Measurements from ENCODE around the gene CCDC187. TPM values are rescaled to one million over a fixed set of nuclear protein-coding genes. Genes with fewer than 3 reads are reported as not detected.
A peak's percentile ranks its signal among the peaks of the same experiment; 100 is the strongest.

The CCDC187 gene
- polyA plus RNA-seq, 1 donor (not counting 4 experiments of a cell fraction or from before 2014, with no cell fraction given), result 0.03 TPM

- H4K20me1 ChIP-seq (ENCODE audit: control insufficient read depth, extremely low read depth, insufficient read depth, low read length), result peaks cover 6% of the 10 kb centered on the region
- no peak for FAIRE-seq
Measured at GRCh38 chr9:136246849-136247550, 56.9 kb downstream of the CCDC187 start.

GRCh38 chr9:136245219-136246150 lies 58.4 kb downstream of the CCDC187 start, which contains the start of gene QSOX2:
Gene QSOX2, minus strand, starts transcription at chr9:136245812. Its CDS starts 9 bp downstream, at chr9:136245803.
- peak within 1 kb of the TSS; percentile 95 for H3K4me2 ChIP-seq (ENCODE audit: control insufficient read depth, extremely low read depth, insufficient read depth, low read depth, low read length)
- no peak for DNase-seq (ENCODE audit: low read depth, low spot score)
- H3K27me3 ChIP-seq (ENCODE audit: control insufficient read depth, extremely low read depth, insufficient read depth, low read length), result peaks cover 32% of the 10 kb centered on the region
- H4K20me1 ChIP-seq (ENCODE audit: control insufficient read depth, extremely low read depth, insufficient read depth, low read length), result peaks cover 8% of the 10 kb centered on the region
- H3K9me1 ChIP-seq (ENCODE audit: control insufficient read depth, extremely low read depth, insufficient read depth, low read length), result peaks cover 3% of the 10 kb centered on the region
- no peaks in the 10 kb centered on the region for H3K9me3 ChIP-seq (ENCODE audit: control insufficient read depth, low read depth, low read length)
- peaks cover 1 to 7% of the 10 kb centered on the region in 2 experiments for H3K36me3 ChIP-seq (ENCODE audit: control insufficient read depth in 2 of 2, extremely low read depth in 1 of 2, insufficient read depth in 2 of 2, low read length in 2 of 2)
- H3K4me3 ChIP-seq (ENCODE audit: control insufficient read depth in 2 of 3, extremely low read depth in 1 of 3, insufficient read depth in 2 of 3, low read depth in 1 of 3, low read length in 3 of 3), result peak within 1 kb of the TSS; percentile 76 to 92 (median 87)
- TF ChIP-seq EZH2 (IDR thresholded peaks at IDR 0.05; ENCODE audit: low read length) (no peak), CTCF (optimal IDR thresholded peaks at IDR 0.05 in 1 of 3, IDR thresholded peaks at IDR 0.05 in 1 of 3, conservative IDR thresholded peaks at IDR 0.05 in 1 of 3; ENCODE audit: extremely low read depth in 1 of 3, insufficient read depth in 2 of 3, low read length in 3 of 3) (peak in 1 of 3 experiments; percentile 10)
- peak within 1 kb of the TSS; percentile 83 for H3K9ac ChIP-seq (ENCODE audit: control insufficient read depth, extremely low read depth, insufficient read depth, low read length)
- FAIRE-seq, result no peak
- H3K79me2 ChIP-seq (ENCODE audit: control insufficient read depth, insufficient read depth, low read length), result peaks cover 38% of the 10 kb centered on the region
- H3K27ac ChIP-seq (ENCODE audit: control insufficient read depth, insufficient read depth, low read length), result peak within 1 kb of the TSS; percentile 65
- dilution Hi-C loops (cut with MboI; ENCODE audit: extremely low pct_ligation_motif_present, low sequenced_read_pairs), result no loop called here
- H3K4me1 ChIP-seq (ENCODE audit: control insufficient read depth, extremely low read depth, insufficient read depth, low read length), result peaks cover 25% of the 10 kb centered on the region
- H2AFZ ChIP-seq (ENCODE audit: control insufficient read depth, low read length), result peak within 1 kb of the TSS; percentile 69

More at GRCh38 chr9:136246849-136247550, 56.9 kb downstream of the CCDC187 start:
- Histone ChIP-seq H3K4me1 (ENCODE audit: control insufficient read depth, extremely low read depth, insufficient read depth, low read length) (peaks cover 28% of the 10 kb centered on the region), H2AFZ (ENCODE audit: control insufficient read depth, low read length) (no peak overlapping the region), H3K27me3 (ENCODE audit: control insufficient read depth, extremely low read depth, insufficient read depth, low read length) (peaks cover 38% of the 10 kb centered on the region), H3K9ac (ENCODE audit: control insufficient read depth, extremely low read depth, insufficient read depth, low read length) (no peak overlapping the region), H3K4me2 (ENCODE audit: control insufficient read depth, extremely low read depth, insufficient read depth, low read depth, low read length) (no peak overlapping the region), H3K9me1 (ENCODE audit: control insufficient read depth, extremely low read depth, insufficient read depth, low read length) (peaks cover 3% of the 10 kb centered on the region), H3K79me2 (ENCODE audit: control insufficient read depth, insufficient read depth, low read length) (peaks cover 24% of the 10 kb centered on the region), H3K36me3 (ENCODE audit: control insufficient read depth in 2 of 2, extremely low read depth in 1 of 2, insufficient read depth in 2 of 2, low read length in 2 of 2) (peaks cover 1 to 5% of the 10 kb centered on the region in 2 experiments), H3K9me3 (ENCODE audit: control insufficient read depth, low read depth, low read length) (no peaks in the 10 kb centered on the region), H3K4me3 (ENCODE audit: control insufficient read depth in 2 of 3, extremely low read depth in 1 of 3, insufficient read depth in 2 of 3, low read depth in 1 of 3, low read length in 3 of 3) (no peak overlapping the region), H3K27ac (ENCODE audit: control insufficient read depth, insufficient read depth, low read length) (no peak overlapping the region)
- DNase-seq (ENCODE audit: low read depth, low spot score), result no peak
- TF ChIP-seq EZH2 (IDR thresholded peaks at IDR 0.05; ENCODE audit: low read length) (peak; percentile 56), CTCF (optimal IDR thresholded peaks at IDR 0.05 in 1 of 3, IDR thresholded peaks at IDR 0.05 in 1 of 3, conservative IDR thresholded peaks at IDR 0.05 in 1 of 3; ENCODE audit: extremely low read depth in 1 of 3, insufficient read depth in 2 of 3, low read length in 3 of 3) (no peak)
- dilution Hi-C loops (cut with MboI; ENCODE audit: extremely low pct_ligation_motif_present, low sequenced_read_pairs), result no loop called here
